ENCODE measurements around the gene AP2A2. TPM values are rescaled to one million over a fixed set of nuclear protein-coding genes. Genes with fewer than 3 reads are reported as not detected.
"Not testable (repeated sequence)": the region's sequence is repeated elsewhere in the genome, so short reads cannot be mapped to it uniquely, and the experiment has no call there.

The AP2A2 gene
- total RNA-seq, 2 donors from 2014 or later, result 61.6 to 68.8 TPM

DNA sequence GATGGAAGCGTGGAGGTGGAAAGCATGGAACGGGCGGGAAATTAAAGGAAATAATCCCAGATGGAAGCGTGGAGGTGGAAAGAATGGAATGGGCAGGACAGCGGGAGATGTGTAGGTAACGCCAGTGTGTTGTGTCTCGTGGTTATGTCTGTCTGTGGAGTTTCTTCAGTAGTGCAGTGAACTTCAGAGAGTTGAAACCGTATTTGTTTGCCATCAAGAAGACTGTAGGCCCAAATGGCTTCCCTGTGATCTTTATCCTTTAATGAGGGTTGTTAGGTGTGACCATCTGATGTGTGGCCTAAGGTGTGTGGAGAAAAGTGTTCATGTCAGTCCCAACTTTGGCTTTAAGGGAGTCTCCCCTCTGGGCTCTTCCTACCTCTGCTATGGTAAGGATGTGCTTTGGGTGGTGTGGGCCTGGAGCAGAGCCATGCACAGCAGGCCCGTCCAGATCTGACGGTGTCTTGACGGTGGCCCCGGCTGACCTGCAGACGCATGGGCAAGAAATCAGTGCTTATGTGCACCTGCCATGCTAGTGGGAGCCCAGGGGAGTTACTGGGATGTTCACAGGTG is 39.6 kb downstream of the AP2A2 start:
- no peak for ATAC-seq
- intact Hi-C loops (cut with DNase I, micrococcal nuclease), result no loop called here
- DNase-seq, result no peak

DNA sequence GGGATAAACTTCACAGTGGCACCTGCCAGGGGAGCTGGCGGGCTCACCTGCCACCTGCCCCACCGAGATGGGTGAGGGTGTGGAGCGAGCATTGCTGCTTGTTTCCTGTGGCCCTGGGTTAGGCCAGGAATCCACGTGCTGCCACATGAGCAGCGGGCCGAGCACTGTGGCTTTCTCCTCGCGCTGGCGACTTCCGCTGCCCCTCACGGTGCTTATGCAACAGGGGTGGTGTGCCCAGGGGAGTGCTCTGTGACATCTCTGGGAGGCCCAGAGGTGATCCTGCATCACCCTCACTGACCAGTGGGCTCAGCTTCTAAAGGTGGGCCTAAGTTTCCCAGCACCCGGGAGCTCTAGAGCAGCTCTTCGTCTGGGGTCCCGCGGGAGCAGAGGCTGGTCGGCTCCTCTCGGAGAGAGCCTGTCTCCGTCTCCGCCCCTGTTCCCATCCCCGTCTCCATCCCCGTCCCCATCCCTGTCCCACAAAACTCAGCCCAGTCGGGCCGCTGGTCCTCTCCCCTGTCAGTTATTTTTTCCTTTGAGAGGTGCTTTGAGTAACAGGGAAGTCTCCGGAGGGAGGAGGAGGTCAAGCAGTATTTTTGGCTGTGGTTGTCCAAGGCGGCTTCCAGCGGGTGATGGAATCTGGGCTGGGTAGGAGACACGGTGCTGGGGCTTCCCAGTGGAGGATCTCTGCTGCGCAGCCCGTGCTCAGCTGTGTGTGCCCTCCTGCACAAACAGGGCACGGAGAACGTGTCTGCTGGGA is 42.5 kb downstream of the AP2A2 start:
- DNase-seq (no peak), ATAC-seq (no peak)
- intact Hi-C loops (cut with DNase I, micrococcal nuclease), result no loop called here

DNA sequence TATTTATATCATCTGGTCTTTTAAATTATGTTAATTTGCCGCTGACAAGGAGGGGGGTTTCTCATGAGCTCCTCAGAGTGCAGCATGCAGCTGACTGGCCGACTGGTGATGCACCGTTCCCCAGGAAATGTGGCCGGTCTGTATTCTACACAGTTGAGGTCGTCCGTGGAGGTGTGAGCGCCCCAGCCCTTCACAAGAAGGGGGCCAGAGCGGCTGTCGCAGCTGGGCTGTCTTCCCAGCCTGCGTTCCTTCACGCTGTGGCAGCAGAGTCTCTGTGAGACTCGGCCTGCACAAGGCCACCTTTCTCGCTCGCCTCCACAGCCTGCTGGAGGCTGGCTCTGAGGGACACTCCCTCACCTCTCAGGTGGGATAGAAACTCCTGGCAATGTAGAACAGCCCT is 43.2 kb downstream of the AP2A2 start:
- intact Hi-C loops (cut with DNase I, micrococcal nuclease), result no loop called here

DNA sequence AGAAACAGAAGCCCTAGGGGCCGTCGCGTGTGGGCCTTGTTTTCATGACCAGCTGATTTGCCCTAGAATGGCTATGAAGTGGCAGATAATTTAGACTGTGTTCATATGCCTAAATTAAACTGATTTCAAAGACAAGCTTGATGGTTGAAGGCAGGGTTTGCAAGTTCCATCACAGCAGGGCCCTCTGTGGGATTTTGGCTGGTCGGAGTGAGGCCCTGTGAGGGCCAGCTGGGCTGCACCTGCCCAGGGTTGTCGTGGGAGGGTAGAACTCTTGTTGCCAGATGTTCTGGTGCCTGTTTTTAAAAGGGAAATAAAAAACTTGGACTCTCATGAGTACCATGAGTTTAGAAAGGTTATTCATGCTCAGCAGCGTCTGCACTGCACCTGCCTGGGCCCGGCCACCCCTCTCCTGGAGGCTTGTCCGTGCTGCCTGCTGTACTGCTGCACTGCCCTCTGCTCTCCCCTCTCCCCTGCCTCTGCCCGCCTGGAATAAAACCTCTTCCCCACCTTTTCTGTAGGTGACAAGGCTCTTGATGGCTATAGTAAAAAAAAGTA is 44.1 kb downstream of the AP2A2 start:
- DNase-seq (no peak), ATAC-seq (no peak)
- intact Hi-C loops (cut with DNase I, micrococcal nuclease), result no loop called here

More for the DNA sequence above, 43.2 kb downstream of the AP2A2 start:
- DNase-seq (no peak), ATAC-seq (no peak)

DNA sequence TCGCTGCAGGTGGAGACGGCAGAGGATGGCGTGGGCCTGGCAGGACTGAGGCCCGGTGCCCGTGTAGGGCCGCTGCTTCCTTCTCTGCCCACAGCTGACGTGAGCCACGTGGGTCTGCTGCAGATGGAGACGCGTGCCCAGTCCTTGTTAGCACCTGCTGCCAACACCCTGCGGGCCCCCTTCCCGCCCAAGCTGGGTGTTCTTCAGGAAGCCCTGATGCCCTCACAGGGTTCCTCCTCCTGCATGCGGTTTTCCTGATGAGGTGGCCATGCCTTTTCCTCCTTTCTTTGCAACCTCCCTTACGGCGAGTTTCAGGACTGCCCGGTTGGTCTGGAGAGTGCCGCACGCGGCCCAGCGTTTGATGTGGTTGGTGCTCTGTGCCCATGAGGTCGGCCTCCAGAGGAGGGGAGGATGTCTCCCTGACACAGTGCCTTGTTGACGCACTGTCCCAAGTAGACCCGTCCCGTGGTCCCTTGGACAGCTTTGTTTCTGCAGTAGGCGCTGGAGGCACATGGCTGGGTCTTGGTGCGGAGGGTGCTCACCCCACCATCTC is 44.7 kb downstream of the AP2A2 start:
- ATAC-seq, result no peak
- intact Hi-C loops (cut with DNase I, micrococcal nuclease), result no loop called here

GRCh38 chr11:971092-971690 is 45.5 kb downstream of the AP2A2 start:
- ATAC-seq (no peak), DNase-seq (no peak)
- intact Hi-C loops (cut with DNase I, micrococcal nuclease), result no loop called here

More for the DNA sequence above, 44.7 kb downstream of the AP2A2 start:
- no peak for DNase-seq

- ATAC-seq (no peak), DNase-seq (no peak)
- intact Hi-C loops (cut with DNase I, micrococcal nuclease), result no loop called here
Observed at GRCh38 chr11:971731-972365, 46.2 kb downstream of the AP2A2 start.

GRCh38 chr11:972523-973211 is 47.0 kb downstream of the AP2A2 start:
- no peak for DNase-seq
- ATAC-seq, result no peak
- intact Hi-C loops (cut with DNase I, micrococcal nuclease), result no loop called here

DNA sequence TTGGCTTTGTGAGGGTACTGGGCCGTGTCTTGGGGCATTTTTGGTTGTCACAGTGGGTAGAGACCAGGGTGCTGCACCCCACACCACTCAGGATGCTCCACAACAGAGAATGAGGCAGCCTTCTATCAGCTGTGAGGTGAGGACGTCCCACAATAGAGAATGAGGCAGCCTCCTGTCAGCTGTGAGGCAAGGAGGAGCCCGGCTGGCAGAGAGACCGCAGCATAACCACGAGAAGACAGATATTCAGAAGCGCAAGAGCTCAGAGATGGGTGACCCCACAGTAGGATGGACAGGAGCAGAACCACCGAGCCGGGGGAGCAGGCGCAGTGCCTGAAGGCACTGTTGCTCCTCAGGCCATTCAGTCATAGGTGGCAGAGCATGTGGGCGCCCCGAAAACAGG is 47.6 kb downstream of the AP2A2 start:
- DNase-seq, result no peak
- intact Hi-C loops (cut with DNase I, micrococcal nuclease), result no loop called here
- ATAC-seq, result no peak

DNA sequence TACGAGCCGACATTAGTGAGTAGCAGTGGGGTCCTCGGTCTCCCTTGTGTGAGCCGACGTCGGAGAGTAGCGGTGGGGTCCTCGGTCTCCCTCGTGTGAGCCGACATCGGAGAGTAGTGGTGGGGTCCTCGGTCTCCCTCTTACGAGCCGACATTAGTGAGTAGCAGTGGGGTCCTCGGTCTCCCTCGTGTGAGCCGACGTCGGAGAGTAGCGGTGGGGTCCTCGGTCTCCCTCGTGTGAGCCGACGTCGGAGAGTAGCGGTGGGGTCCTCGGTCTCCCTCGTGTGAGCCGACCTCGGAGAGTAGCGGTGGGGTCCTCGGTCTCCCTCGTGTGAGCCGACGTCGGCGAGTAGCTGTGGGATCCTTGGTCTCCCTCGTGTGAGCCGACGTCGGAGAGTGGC is 49.7 kb downstream of the AP2A2 start:
- intact Hi-C loops (cut with DNase I, micrococcal nuclease); DNase-seq; ATAC-seq: not testable (repeated sequence)

DNA sequence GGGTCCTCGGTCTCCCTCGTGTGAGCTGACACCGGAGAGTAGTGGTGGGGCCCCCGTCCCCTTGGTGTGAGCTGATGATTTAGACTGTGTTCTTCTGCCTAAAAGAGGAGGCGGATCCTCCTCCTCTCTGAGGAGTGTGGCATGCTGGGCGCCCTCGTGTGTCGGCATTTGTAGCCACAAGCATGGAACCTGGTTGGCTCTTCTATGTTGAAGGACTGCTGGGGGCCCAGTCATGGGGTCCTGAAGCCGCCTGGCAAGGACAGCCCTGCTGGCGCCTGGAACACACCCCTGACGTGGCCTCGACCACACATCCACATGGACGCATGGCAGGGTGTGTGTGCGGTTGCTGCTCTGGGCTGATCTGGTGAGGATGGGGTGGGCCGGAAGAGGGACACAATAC is 50.2 kb downstream of the AP2A2 start:
- DNase-seq (no peak), ATAC-seq (peak; percentile 35)
- intact Hi-C loops (cut with DNase I, micrococcal nuclease), result no loop called here

- intact Hi-C loops (cut with DNase I, micrococcal nuclease), result no loop called here
Observed at GRCh38 chr11:976431-977160, 50.9 kb downstream of the AP2A2 start.

DNA sequence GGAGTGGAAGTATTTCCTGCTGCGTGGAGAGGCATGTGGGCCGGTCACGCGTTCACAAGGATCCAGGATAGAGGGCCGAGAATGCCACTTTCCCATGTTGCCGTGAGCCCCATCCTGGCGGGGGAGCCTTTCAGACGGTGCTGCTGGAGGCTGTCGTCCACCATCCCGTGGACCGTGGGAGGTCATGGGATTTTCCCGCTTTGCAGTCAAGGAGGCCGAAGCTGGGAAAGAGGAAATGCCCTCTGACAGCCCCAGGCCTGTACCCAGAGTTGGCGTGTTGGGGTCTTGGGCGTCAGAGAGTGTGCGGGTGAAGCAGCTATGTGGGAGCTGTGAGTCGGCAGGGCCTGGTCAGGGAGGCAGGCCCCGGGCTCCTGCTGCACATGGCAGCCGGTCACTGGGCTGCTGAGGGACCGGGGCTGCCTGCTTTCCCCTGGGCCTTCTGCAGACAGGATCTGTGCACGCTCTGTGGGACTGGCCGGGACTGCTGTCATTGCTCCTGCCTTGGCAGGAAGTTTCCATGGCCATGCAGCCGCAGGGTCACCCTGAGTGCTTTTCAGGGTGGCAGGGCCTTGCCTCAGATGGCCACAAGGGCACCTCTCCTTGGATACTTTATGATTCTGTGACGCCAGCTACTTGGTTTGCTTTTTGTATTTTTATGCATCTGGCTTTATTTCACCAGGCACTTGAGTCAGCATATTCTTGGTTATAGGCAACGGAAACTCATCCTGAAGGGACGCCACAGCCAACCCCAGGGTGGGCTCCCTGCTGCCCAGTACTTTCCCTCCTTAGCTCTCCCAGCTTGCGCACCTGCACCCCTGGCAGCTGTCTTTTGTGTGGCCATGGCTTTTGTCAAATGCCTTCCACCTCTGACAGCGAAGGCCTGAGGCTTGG is 52.4 kb downstream of the AP2A2 start:
- no peak for ATAC-seq
- no peak for DNase-seq
- intact Hi-C loops (cut with DNase I, micrococcal nuclease), result no loop called here

More at GRCh38 chr11:976431-977160, 50.9 kb downstream of the AP2A2 start:
- DNase-seq (no peak), ATAC-seq (no peak)

DNA sequence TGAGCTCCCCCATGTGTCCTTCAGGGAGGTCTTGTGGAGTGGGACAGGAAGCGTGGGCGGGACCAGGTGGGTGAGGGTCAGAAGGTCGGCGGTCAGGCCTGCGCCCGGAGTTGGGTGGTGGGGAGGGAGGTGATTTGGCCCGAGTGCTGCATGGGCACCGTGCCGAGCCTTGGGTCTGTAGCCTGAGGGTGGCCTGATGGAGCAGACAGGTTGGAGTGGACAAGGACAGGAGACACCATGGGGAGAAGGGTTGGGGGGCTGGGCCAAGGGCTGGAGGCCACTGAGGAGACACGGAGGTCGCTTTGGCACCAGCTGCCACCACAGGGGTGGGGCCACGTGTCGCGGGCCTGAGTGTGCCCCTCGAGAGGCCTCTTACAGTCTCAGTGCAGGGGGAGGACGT is 53.1 kb downstream of the AP2A2 start:
- no peak for ATAC-seq

DNA sequence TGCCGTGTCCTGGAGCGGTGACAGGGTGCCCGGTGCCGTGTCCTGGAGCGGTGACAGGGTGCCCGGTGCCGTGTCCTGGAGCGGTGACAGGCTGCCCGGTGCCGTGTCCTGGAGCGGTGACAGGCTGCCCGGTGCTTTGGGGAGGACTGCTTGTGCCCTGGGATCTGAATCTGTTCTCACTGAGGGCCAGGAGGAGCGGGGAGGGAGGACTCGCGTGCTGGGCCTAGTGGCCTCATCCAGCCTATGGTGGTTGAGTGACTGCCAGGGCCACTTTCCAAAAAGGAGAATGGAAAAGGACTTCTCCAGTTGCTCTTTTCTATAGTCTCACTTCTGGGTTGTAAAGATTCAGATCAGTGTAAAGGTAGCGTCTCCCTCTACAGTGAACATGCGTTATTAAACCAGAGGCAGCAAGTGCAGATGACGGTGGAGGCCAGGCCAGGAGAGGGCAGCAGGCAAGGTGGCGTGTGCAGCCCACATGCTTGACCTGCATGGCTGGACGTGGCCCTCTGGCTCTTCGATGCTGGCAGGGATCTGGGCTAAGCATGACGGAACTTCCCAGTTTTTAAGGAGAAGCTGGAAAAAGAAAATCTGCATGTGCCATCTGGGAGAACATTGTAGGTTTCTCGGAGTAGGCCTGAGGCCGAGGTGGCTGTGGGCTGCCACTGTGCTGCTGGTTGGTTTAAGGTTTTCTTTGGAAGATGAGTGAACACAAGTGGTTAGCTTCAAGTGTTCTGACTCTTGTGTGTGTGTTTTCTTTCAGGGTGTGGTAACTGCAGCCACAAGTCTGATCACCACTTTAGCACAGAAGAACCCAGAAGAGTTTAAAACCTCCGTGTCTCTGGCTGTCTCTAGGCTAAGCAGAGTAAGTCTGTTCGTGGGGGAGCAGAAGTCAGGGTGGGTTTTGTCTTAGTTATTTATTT is 55.0 kb downstream of the AP2A2 start:
- ATAC-seq (peak; percentile 35), DNase-seq (no peak)
- intact Hi-C loops (cut with DNase I, micrococcal nuclease), result no loop called here

More for the DNA sequence above, 53.1 kb downstream of the AP2A2 start:
- intact Hi-C loops (cut with DNase I, micrococcal nuclease), result no loop called here
- no peak for DNase-seq

DNA sequence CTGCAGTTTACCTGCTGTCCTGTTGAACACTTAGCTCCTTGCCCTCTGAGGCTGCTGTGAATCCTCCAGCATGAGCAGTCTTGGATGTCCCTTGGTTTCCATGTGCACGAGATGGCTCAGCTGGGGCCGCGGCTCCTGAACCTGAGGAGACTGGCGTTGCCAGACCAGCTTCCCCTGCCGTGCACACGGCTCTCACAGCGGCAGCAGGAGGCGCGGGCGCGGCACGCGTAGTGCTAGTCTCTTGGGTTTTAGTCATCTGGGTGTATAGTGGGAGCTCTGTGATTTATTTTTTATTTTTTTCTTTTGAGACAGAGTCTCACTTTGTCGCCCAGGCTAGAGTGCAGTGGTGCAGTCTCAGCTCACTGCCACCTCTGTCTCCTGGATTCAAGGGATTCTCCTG is 56.1 kb downstream of the AP2A2 start:
- intact Hi-C loops (cut with DNase I, micrococcal nuclease), result no loop called here
- ATAC-seq (no peak), DNase-seq (no peak)
